ENCODE data around the gene GSK3B. TPM values are rescaled to one million over a fixed set of nuclear protein-coding genes. Genes with fewer than 3 reads are reported as not detected.

GSK3B gene
- total and polyA plus RNA-seq, 4 donors: 11.0 to 64.9 (median 30.6) TPM

GRCh38 chr3:119883461-119884160 lies 210.6 kb downstream of the GSK3B start:
- Histone ChIP-seq H3K4me3 (no peak overlapping the region), H3K9me3 (ENCODE audit: control insufficient read depth in 4 of 4, insufficient read depth in 3 of 4, low read length in 3 of 4) (no peaks in the 10 kb centered on the region), H3K27me3 (ENCODE audit: control insufficient read depth in 3 of 3, insufficient read depth in 3 of 3, low read length in 2 of 3) (no peaks in the 10 kb centered on the region), H3K27ac (ENCODE audit: low read depth in 1 of 2, low read length in 1 of 2) (no peak overlapping the region), H3K4me1 (ENCODE audit: control insufficient read depth in 5 of 5, insufficient read depth in 5 of 5, low read length in 5 of 5) (no peaks in the 10 kb centered on the region), H3K36me3 (ENCODE audit: control insufficient read depth in 4 of 4, insufficient read depth in 4 of 4, low read length in 4 of 4) (peaks cover 0 to 16% (median 2%) of the 10 kb centered on the region in 4 donors), H3K9ac (ENCODE audit: insufficient read depth in 1 of 2, low read length in 2 of 2) (no peak overlapping the region)
- ATAC-seq (ENCODE audit: insufficient read depth, low FRiP score): no peak
- 94 to 100% methylated on average over 1 of the region's 1 CpG for WGBS, 2 donors
- no peak for TF ChIP-seq CTCF (IDR thresholded peaks at IDR 0.05; ENCODE audit: control extremely low read depth, extremely low read depth)
- no peak for DNase-seq

- ATAC-seq (ENCODE audit: insufficient read depth, low FRiP score) (no peak), DNase-seq (no peak)
- Histone ChIP-seq H3K9me3 (ENCODE audit: control insufficient read depth in 4 of 4, insufficient read depth in 3 of 4, low read length in 3 of 4) (no peaks in the 10 kb centered on the region), H3K4me3 (no peak overlapping the region), H3K4me1 (ENCODE audit: control insufficient read depth in 5 of 5, insufficient read depth in 5 of 5, low read length in 5 of 5) (no peaks in the 10 kb centered on the region), H3K36me3 (ENCODE audit: control insufficient read depth in 4 of 4, insufficient read depth in 4 of 4, low read length in 4 of 4) (peaks cover 0 to 14% (median under 1%) of the 10 kb centered on the region in 4 donors), H3K9ac (ENCODE audit: insufficient read depth in 1 of 2, low read length in 2 of 2) (no peak overlapping the region), H3K27ac (ENCODE audit: low read depth in 1 of 2, low read length in 1 of 2) (no peak overlapping the region), H3K27me3 (ENCODE audit: control insufficient read depth in 3 of 3, insufficient read depth in 3 of 3, low read length in 2 of 3) (no peaks in the 10 kb centered on the region)
- 96 to 97% methylated on average over 1 of the region's 1 CpG for WGBS, 2 donors
- no peak for TF ChIP-seq CTCF (IDR thresholded peaks at IDR 0.05; ENCODE audit: control extremely low read depth, extremely low read depth)
Measured at GRCh38 chr3:119880966-119881365, 213.3 kb downstream of the GSK3B start.

GRCh38 chr3:119873646-119874045 lies 220.6 kb downstream of the GSK3B start:
- H3K9ac ChIP-seq (ENCODE audit: insufficient read depth in 1 of 2, low read length in 2 of 2): no peak overlapping the region
- no peaks in the 10 kb centered on the region for H3K4me1 ChIP-seq (ENCODE audit: control insufficient read depth in 5 of 5, insufficient read depth in 5 of 5, low read length in 5 of 5)
- DNase-seq: no peak
- no peak for TF ChIP-seq CTCF (IDR thresholded peaks at IDR 0.05; ENCODE audit: control extremely low read depth, extremely low read depth)
- no peak overlapping the region for H3K27ac ChIP-seq (ENCODE audit: low read depth in 1 of 2, low read length in 1 of 2)
- no peak overlapping the region for H3K4me3 ChIP-seq
- WGBS, 2 donors: 61 to 78% methylated on average over 2 of the region's 2 CpGs
- peaks cover 0 to 5% (median 0%) of the 10 kb centered on the region in 4 donors for H3K36me3 ChIP-seq (ENCODE audit: control insufficient read depth in 4 of 4, insufficient read depth in 4 of 4, low read length in 4 of 4)
- H3K27me3 ChIP-seq (ENCODE audit: control insufficient read depth in 3 of 3, insufficient read depth in 3 of 3, low read length in 2 of 3): no peaks in the 10 kb centered on the region
- no peaks in the 10 kb centered on the region for H3K9me3 ChIP-seq (ENCODE audit: control insufficient read depth in 4 of 4, insufficient read depth in 3 of 4, low read length in 3 of 4)
- ATAC-seq (ENCODE audit: insufficient read depth, low FRiP score): no peak

- Histone ChIP-seq H3K27me3 (ENCODE audit: control insufficient read depth in 3 of 3, insufficient read depth in 3 of 3, low read length in 2 of 3) (no peaks in the 10 kb centered on the region), H3K9ac (ENCODE audit: insufficient read depth in 1 of 2, low read length in 2 of 2) (no peak overlapping the region), H3K4me1 (ENCODE audit: control insufficient read depth in 5 of 5, insufficient read depth in 5 of 5, low read length in 5 of 5) (no peaks in the 10 kb centered on the region), H3K27ac (ENCODE audit: low read depth in 1 of 2, low read length in 1 of 2) (no peak overlapping the region), H3K36me3 (ENCODE audit: control insufficient read depth in 4 of 4, insufficient read depth in 4 of 4, low read length in 4 of 4) (peaks cover 0 to 5% (median 0%) of the 10 kb centered on the region in 4 donors), H3K9me3 (ENCODE audit: control insufficient read depth in 4 of 4, insufficient read depth in 3 of 4, low read length in 3 of 4) (no peaks in the 10 kb centered on the region), H3K4me3 (no peak overlapping the region)
- 81 to 90% methylated on average over 2 of the region's 2 CpGs for WGBS, 2 donors
- TF ChIP-seq CTCF (IDR thresholded peaks at IDR 0.05; ENCODE audit: control extremely low read depth, extremely low read depth): no peak
- DNase-seq: no peak
- no peak for ATAC-seq (ENCODE audit: insufficient read depth, low FRiP score)
Measured at GRCh38 chr3:119872773-119873172, 221.5 kb downstream of the GSK3B start.
